Stimulated activated CD8-positive, alpha-beta memory T cell treated with anti-CD3 and anti-CD28 coated beads, Interleukin-4, amount 100 ng/mL, for 24 hours (primary cell): ENCODE data around the gene SCGB1D4.

Experiments
- DNase-seq: peaks from one replicate; pipeline ENCODE4 v3.0.0-alpha.2; 2020; ENCODE audit warnings: low read depth

Gene SCGB1D4

GRCh38 chr11:62273789-62274275, 25.0 kb downstream of the SCGB1D4 start:
- DNase-seq = no peak

- no peak for DNase-seq
These were observed 25.6 kb downstream of the SCGB1D4 start for GRCh38 chr11:62273284-62273683.

GRCh38 chr11:62269654-62270278, 29.1 kb downstream of the SCGB1D4 start, which contains the start of gene SCGB2A2:
Gene SCGB2A2 (plus strand): TSS chr11:62270158. CDS start chr11:62270217, 59 bp downstream.
- no peak for DNase-seq

GRCh38 chr11:62267576-62267975, 31.3 kb downstream of the SCGB1D4 start:
- no peak for DNase-seq

GRCh38 chr11:62267050-62267449, 31.8 kb downstream of the SCGB1D4 start:
- no peak for DNase-seq

- DNase-seq = no peak
These were observed 32.3 kb downstream of the SCGB1D4 start for GRCh38 chr11:62266558-62266957.

GRCh38 chr11:62264004-62264403, 34.9 kb downstream of the SCGB1D4 start:
- DNase-seq = no peak

- DNase-seq = no peak
These were observed 38.5 kb downstream of the SCGB1D4 start for GRCh38 chr11:62260261-62260953.

GRCh38 chr11:62256281-62256680, 42.6 kb downstream of the SCGB1D4 start:
- DNase-seq = no peak

- no peak for DNase-seq
These were observed 44.8 kb downstream of the SCGB1D4 start for GRCh38 chr11:62253999-62254542.

GRCh38 chr11:62251698-62252097, 47.2 kb downstream of the SCGB1D4 start:
- no peak for DNase-seq
